SK-N-SH (cell line): ENCODE data around the gene INO80. TPM values are rescaled to one million over a fixed set of nuclear protein-coding genes. Genes with fewer than 3 reads are reported as not detected.
A peak's percentile ranks its signal among the peaks of the same experiment; 100 is the strongest.

Experiments
- CTCF ChIA-PET: fragments of 300-600, 350-600 bp; formaldehyde crosslinking; extraction: SDS; loops from one replicate; lab custom pipeline; 2021; lab: Yijun Ruan, JAX
- POLR2A ChIA-PET: fragments of 350-600 bp; sonication (Branson Sonifier 250); formaldehyde crosslinking; extraction: SDS; loops from one replicate; lab custom pipeline; 2020; ENCODE audit warnings: antibody characterized with exemption, inconsistent platforms; lab: Yijun Ruan, JAX
- DNase-seq: peaks from one replicate; pipeline ENCODE4 v3.0.0; 2012
- H2AFZ ChIP-seq: fragments of 200-600 bp; sonication (generic); 2 replicates; pipeline ENCODE4 v1.8.1; 2016; ENCODE audit warnings: antibody characterized with exemption, mild to moderate bottlenecking, low read depth
- H3F3A ChIP-seq: fragments of 200-600 bp; sonication (generic); replicated peaks from 2 replicates; pipeline ENCODE3; 2016; ENCODE audit warnings: antibody characterized with exemption, mild to moderate bottlenecking; ENCODE audit not compliant: insufficient read depth
- H3K27ac ChIP-seq, 2 experiments: fragments of 200-500 bp in 1 of 2; fragments of 200-600 bp in 1 of 2; sonication (Bioruptor generic) in 1 of 2; sonication (generic), shearing (Covaris generic) in 1 of 2; 2 replicates each; pipeline versions ENCODE4 v1.5.1 to v1.6.1; 2014 to 2016; ENCODE audit warnings: low read depth in 2 of 2, inconsistent platforms in 1 of 2, low read length in 1 of 2, mild to moderate bottlenecking in 1 of 2, mixed read lengths in 1 of 2
- H3K27me3 ChIP-seq: fragments of 200-600 bp; sonication (generic), shearing (Covaris generic); 2 replicates; pipeline ENCODE4 v1.6.1; 2016; ENCODE audit warnings: mixed run types; ENCODE audit not compliant: insufficient read depth
- H3K36me3 ChIP-seq, 2 experiments: fragments of 200-500 bp in 1 of 2; fragments of 200-600 bp in 1 of 2; sonication (Bioruptor generic) in 1 of 2; sonication (generic) in 1 of 2; replicated peaks in 1 of 2; 2 replicates each; pipeline versions ENCODE3 to v1.5.1; 2014 to 2016; ENCODE audit warnings: low read length in 1 of 2, mild to moderate bottlenecking in 1 of 2; ENCODE audit not compliant: insufficient read depth in 2 of 2, control insufficient read depth in 1 of 2
- H3K4me1 ChIP-seq, 2 experiments: fragments of 200-500 bp in 1 of 2; fragments of 200-600 bp in 1 of 2; sonication (Bioruptor generic) in 1 of 2; sonication (generic), shearing (Covaris generic) in 1 of 2; 2 replicates each; pipeline versions ENCODE4 v1.5.1 to v1.6.1; 2014 to 2016; ENCODE audit warnings: low read depth in 1 of 2, low read length in 1 of 2, mixed run types in 1 of 2; ENCODE audit not compliant: insufficient read depth in 2 of 2, control insufficient read depth in 1 of 2
- H3K4me2 ChIP-seq: fragments of 200-600 bp; sonication (generic), shearing (Covaris generic); 2 replicates; pipeline ENCODE4 v1.6.1; 2017; ENCODE audit warnings: mixed run types
- H3K4me3 ChIP-seq, 2 experiments: fragments of 200-500 bp in 1 of 2; fragments of 200-600 bp in 1 of 2; sonication (Bioruptor generic) in 1 of 2; sonication (generic), shearing (Covaris generic) in 1 of 2; 2 replicates each; pipeline versions ENCODE4 v1.5.1 to v1.8.1; 2014 to 2016; ENCODE audit warnings: low read depth in 2 of 2, inconsistent platforms in 1 of 2, low read length in 1 of 2, mild to moderate bottlenecking in 1 of 2, mixed read lengths in 1 of 2, moderate library complexity in 1 of 2
- H3K79me2 ChIP-seq: fragments of 200-600 bp; sonication (generic); 2 replicates; pipeline ENCODE4 v1.8.1; 2017; ENCODE audit warnings: mild to moderate bottlenecking; ENCODE audit not compliant: insufficient read depth
- H3K9ac ChIP-seq: fragments of 200-600 bp; sonication (generic); 2 replicates; pipeline ENCODE4 v1.6.1; 2017; ENCODE audit warnings: mixed run types
- H3K9me2 ChIP-seq: fragments of 200-600 bp; sonication (generic); 2 replicates; pipeline ENCODE4 v1.6.1; 2017; ENCODE audit warnings: mixed run types
- H3K9me3 ChIP-seq: fragments of 200-600 bp; sonication (generic); 2 replicates; pipeline ENCODE4 v1.6.1; 2017; ENCODE audit warnings: mixed run types, mild to moderate bottlenecking, moderate library complexity
- H4K20me1 ChIP-seq: fragments of 200-600 bp; sonication (generic); 2 replicates; pipeline ENCODE4 v1.6.1; 2017; ENCODE audit warnings: mild to moderate bottlenecking, mixed run types; ENCODE audit not compliant: insufficient read depth
- CTCF ChIP-seq: fragments of 200-600 bp; sonication (generic); IDR thresholded peaks from 2 replicates; pipeline ENCODE4 v1.6.1; 2017; ENCODE audit warnings: antibody characterized with exemption, mild to moderate bottlenecking, moderate library complexity
- EZH2phosphoT487 ChIP-seq: fragments of 200-600 bp; sonication (generic); IDR thresholded peaks from 2 replicates; pipeline ENCODE4 v1.6.1; 2017; ENCODE audit warnings: low read depth, mixed run types, mild to moderate bottlenecking, antibody characterized with exemption, moderate library complexity, borderline replicate concordance
- FOXJ3 ChIP-seq: sonication (generic); formaldehyde crosslinking; IDR thresholded peaks from 2 replicates; pipeline ENCODE4 v1.5.1; 2020; ENCODE audit warnings: mild to moderate bottlenecking, missing genetic modification reagents
- IRF3 ChIP-seq: fragments of 150-350 bp; IDR thresholded peaks from 2 replicates; pipeline ENCODE4 v1.6.1; 2016; ENCODE audit warnings: mild to moderate bottlenecking, low read depth, low read length
- MEF2A ChIP-seq: IDR thresholded peaks from 2 replicates; pipeline ENCODE4 v1.4.0; 2012; ENCODE audit warnings: low read depth, borderline replicate concordance
- MXI1 ChIP-seq: IDR thresholded peaks from 2 replicates; pipeline ENCODE4 v1.6.1; 2012; ENCODE audit warnings: mild to moderate bottlenecking, low read depth, low read length, improper control_type of control experiment
- NFIC ChIP-seq: IDR thresholded peaks from 2 replicates; pipeline ENCODE4 v1.4.0; 2012; ENCODE audit warnings: borderline replicate concordance
- NRF1 ChIP-seq: IDR thresholded peaks from 2 replicates; pipeline ENCODE4 v1.6.1; 2012; ENCODE audit warnings: low read depth, mild to moderate bottlenecking, low read length
- PBX3 ChIP-seq: IDR thresholded peaks from 2 replicates; pipeline ENCODE4; 2012
- POLR2AphosphoS5 ChIP-seq: IDR thresholded peaks from 2 replicates; pipeline ENCODE4 v1.6.1; 2012; ENCODE audit warnings: low read depth, low read length
- RAD21 ChIP-seq: IDR thresholded peaks from 2 replicates; pipeline ENCODE4 v1.6.1; 2012; ENCODE audit warnings: mild to moderate bottlenecking, low read length
- RCOR1 ChIP-seq: fragments of 150-350 bp; IDR thresholded peaks from 2 replicates; pipeline ENCODE4 v1.6.1; 2017; ENCODE audit warnings: antibody characterized with exemption, low read length
- REST ChIP-seq: IDR thresholded peaks from 2 replicates; pipeline ENCODE4 v1.6.1; 2012; ENCODE audit warnings: mild to moderate bottlenecking, low read depth, low read length, moderate library complexity
- RXRA ChIP-seq: IDR thresholded peaks from 2 replicates; pipeline ENCODE4 v1.4.0; 2012; ENCODE audit warnings: low read depth, mild to moderate bottlenecking, borderline replicate concordance
- SMC3 ChIP-seq: IDR thresholded peaks from 2 replicates; pipeline ENCODE4 v1.6.1; 2012; ENCODE audit warnings: low read depth, low read length, improper control_type of control experiment
- USF2 ChIP-seq: fragments of 150-350 bp; IDR thresholded peaks from 2 replicates; pipeline ENCODE4 v1.6.1; 2017; ENCODE audit warnings: antibody characterized with exemption, low read length, low read depth, borderline replicate concordance
- ZBTB33 ChIP-seq: IDR thresholded peaks from 2 replicates; pipeline ENCODE4 v1.4.0; 2012; ENCODE audit warnings: low read depth, borderline replicate concordance
- WGBS: methylation state at CpG from one replicate; pipeline ENCODE4 v1.1.6; 2017; ENCODE audit warnings: low lambda C conversion rate; 5-methylcytosine and 5-hydroxymethylcytosine counted together
- polyA plus RNA-seq, 3 experiments: library from polyadenylated mRNA; depleted of rRNA; stranded (reverse); fragments of >200 nt; gene quantifications; 2 replicates each; pipeline ENCODE4 v1.2.3, GENCODE V29; 2012

Gene INO80
- polyA plus RNA-seq, 1 of the 3 experiments (the other 2 are of a cell fraction) = 4.6 TPM

GRCh38 chr15:40984406-40984805, 131.7 kb downstream of the INO80 start:
- POLR2A ChIA-PET = no interaction called here
- peak overlapping the region; percentile 23; the same call in 1 of the 2 replicates for H3K9ac ChIP-seq
- H4K20me1 ChIP-seq = no peaks in the 10 kb centered on the region
- DNase-seq = no peak
- no peaks in the 10 kb centered on the region for H3K27me3 ChIP-seq
- H3K27ac ChIP-seq = peak overlapping the region in 1 of 2 experiments; percentile 91; a peak in 2 of 4 replicates
- TF ChIP-seq CTCF (no peak), EZH2phosphoT487 (no peak), USF2 (no peak), ZBTB33 (no peak), PBX3 (no peak), FOXJ3 (CRISPR knock-in tag) (no peak), NRF1 (no peak), RXRA (no peak), IRF3 (no peak), RCOR1 (no peak), REST (no peak), RAD21 (no peak), MXI1 (no peak), SMC3 (no peak), NFIC (no peak), POLR2AphosphoS5 (no peak), MEF2A (no peak)
- TF ChIP-seq, all 33 proteins: peak for 0
- peak overlapping the region; percentile 21 for H3K4me2 ChIP-seq
- CTCF ChIA-PET = interaction anchor here (1.1 to 2.3 kb wide), 3 partner anchors 37 to 80 kb away, joined by 4 to 12 read pairs (median 6); no protein-coding TSS in a partner anchor
- no peaks in the 10 kb centered on the region for H3K79me2 ChIP-seq
- no peak overlapping the region for H2AFZ ChIP-seq
- 89% methylated on average over 5 of the region's 5 CpGs for WGBS
- no peaks in the 10 kb centered on the region for H3K9me2 ChIP-seq
- peaks cover 0 to 38% of the 10 kb centered on the region in 2 experiments; a peak in 2 of 4 replicates for H3K4me1 ChIP-seq
- peaks cover 52% of the 10 kb centered on the region for H3F3A ChIP-seq
- peaks cover 61 to 65% of the 10 kb centered on the region in 2 experiments for H3K36me3 ChIP-seq
- no peak overlapping the region for H3K4me3 ChIP-seq
- no peaks in the 10 kb centered on the region for H3K9me3 ChIP-seq
